HG02852 (cell line): ENCODE measurements around the gene LBR.

Source experiments
- ATAC-seq: cut with Tn5 transposase; IDR thresholded peaks from one replicate; pipeline ENCODE4 v1.9.1; 2021; ENCODE audit warnings: mild to moderate bottlenecking, moderate library complexity; ENCODE audit not compliant: unreplicated experiment

The LBR gene

GRCh38 chr1:225378880-225379279 is 49.0 kb downstream of the LBR start:
- no peak for ATAC-seq

GRCh38 chr1:225374996-225375395 is 52.8 kb downstream of the LBR start:
- ATAC-seq, result no peak

- ATAC-seq, result no peak
Observed at GRCh38 chr1:225373155-225373554, 54.7 kb downstream of the LBR start.

- no peak for ATAC-seq
Observed at GRCh38 chr1:225371366-225372010, 56.4 kb downstream of the LBR start.

- no peak for ATAC-seq
Observed at GRCh38 chr1:225368036-225368552, 59.7 kb downstream of the LBR start.

- no peak for ATAC-seq
Observed at GRCh38 chr1:225366552-225366951, 61.3 kb downstream of the LBR start.

GRCh38 chr1:225366018-225366417 is 61.8 kb downstream of the LBR start:
- ATAC-seq, result no peak

- no peak for ATAC-seq
Observed at GRCh38 chr1:225364439-225364838, 63.4 kb downstream of the LBR start.

GRCh38 chr1:225362805-225363204 is 65.0 kb downstream of the LBR start:
- ATAC-seq, result no peak

GRCh38 chr1:225361176-225361575 is 66.7 kb downstream of the LBR start:
- no peak for ATAC-seq

- ATAC-seq, result no peak
Observed at GRCh38 chr1:225360119-225360518, 67.7 kb downstream of the LBR start.

GRCh38 chr1:225355863-225356262 is 72.0 kb downstream of the LBR start:
- no peak for ATAC-seq

GRCh38 chr1:225354906-225355305 is 72.9 kb downstream of the LBR start:
- no peak for ATAC-seq
